ENCODE measurements around the gene ZNF407. TPM values are rescaled to one million over a fixed set of nuclear protein-coding genes. Genes with fewer than 3 reads are reported as not detected.

ZNF407 gene
- polyA plus RNA-seq, 1 donor, result 7.1 TPM

GRCh38 chr18:74679006-74679678 lies 81.5 kb downstream of the ZNF407 start:
- no peak for DNase-seq

GRCh38 chr18:74679679-74680076 lies 82.0 kb downstream of the ZNF407 start:
- DNase-seq, result no peak

DNA sequence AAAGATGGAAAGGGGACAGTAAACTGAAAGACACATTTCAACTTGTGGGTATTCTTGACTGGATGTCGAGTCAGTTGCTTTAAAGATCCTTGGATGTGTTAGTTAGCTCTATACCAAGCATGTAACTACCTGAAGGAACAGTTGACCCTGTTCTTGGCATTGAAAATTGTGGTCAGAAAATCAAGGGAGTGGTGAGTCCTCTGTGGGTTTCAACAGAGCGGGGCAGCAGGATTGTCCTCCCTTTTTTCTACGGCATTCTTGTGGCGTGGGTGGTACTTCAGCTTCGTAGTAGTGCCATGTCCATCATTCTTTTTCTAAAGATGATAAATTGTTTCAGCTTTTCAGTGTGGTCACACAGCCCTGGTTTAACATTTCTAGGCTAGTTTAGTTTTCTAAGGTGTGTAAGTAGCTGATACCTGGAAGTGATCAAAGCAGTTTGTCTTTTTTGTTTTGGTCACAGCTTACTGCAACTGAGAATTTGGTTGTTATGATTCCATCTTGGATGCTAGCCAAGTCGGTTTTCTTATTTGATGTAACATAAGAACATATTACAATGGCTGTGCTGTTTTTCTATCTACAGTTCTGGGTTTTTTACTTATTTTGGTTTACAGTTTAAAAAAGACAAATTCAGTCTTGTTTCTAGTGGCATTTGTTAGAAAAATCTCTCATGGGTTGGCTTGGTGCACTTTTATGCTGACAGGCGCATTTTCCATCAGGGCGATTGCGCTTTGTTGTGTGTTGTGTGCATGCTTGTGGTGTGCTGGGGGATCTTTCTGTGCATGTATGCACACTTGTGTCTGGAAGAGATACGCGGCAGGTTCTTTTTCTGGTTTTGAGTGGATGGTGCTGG lies 84.7 kb downstream of the ZNF407 start:
- DNase-seq, result no peak

- DNase-seq, result no peak
These were observed 85.3 kb downstream of the ZNF407 start for GRCh38 chr18:74682991-74683297.

- no peak for DNase-seq
These were observed 85.9 kb downstream of the ZNF407 start for GRCh38 chr18:74683573-74683972.

DNA sequence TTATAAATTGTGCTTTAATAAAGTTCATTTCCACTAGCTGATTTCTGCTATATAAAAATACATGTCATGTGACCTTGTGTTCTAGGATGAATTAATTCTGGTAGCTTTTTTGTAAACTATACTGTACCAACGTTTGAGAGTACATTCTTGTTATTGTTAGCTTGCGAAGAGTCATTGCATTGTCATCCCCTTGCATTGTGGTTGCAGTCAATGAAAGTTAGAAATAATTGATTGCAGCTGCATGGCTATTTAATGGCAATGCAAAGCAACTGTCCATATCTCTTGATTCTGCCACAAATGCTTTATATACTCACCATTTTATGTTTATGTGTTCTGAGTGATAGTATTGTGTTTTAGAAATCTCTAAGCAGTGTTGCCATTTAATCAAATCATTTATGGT lies 91.6 kb downstream of the ZNF407 start:
- DNase-seq, result no peak

- no peak for DNase-seq
These were observed 94.8 kb downstream of the ZNF407 start for GRCh38 chr18:74692367-74693013.

GRCh38 chr18:74694436-74694835 lies 96.8 kb downstream of the ZNF407 start:
- no peak for DNase-seq

DNA sequence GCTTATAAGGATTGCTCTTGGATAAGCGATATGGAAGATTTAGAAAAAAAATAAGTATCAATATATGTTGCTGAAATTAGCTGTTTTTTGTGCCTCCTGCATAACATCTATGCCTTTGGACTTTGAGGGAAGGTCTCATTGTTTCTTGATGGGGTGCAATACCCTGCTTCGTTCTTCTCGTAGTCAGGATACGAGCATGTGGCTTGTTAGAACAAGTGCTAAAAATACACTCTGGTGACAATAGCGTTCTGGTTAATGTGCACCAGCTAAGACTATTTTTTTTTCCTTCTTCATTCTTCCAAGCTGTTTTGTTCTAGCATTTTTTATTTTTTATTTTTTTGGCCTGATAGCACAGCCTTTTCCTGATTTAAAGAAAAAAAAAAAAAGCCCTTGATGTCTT lies 97.5 kb downstream of the ZNF407 start:
- DNase-seq, result no peak

DNA sequence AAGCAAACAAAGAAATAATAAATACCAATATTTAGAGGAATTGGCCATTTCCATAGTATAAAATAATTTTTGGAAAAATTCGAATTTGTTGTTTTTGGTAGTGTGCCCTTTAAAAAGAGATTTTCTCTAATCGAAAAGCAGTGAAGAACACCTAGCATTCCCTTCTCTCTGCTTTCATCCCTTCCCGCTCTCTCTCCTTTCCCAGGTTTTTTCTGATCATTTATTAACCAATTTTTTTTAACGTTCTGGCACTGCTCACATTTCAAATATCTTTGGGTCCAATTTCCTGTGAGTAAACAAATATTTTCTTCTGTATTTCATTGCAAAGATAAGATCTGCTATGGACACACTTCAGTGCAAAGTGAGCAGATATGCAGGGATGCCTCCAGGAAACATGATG lies 101.2 kb downstream of the ZNF407 start:
- no peak for DNase-seq

DNA sequence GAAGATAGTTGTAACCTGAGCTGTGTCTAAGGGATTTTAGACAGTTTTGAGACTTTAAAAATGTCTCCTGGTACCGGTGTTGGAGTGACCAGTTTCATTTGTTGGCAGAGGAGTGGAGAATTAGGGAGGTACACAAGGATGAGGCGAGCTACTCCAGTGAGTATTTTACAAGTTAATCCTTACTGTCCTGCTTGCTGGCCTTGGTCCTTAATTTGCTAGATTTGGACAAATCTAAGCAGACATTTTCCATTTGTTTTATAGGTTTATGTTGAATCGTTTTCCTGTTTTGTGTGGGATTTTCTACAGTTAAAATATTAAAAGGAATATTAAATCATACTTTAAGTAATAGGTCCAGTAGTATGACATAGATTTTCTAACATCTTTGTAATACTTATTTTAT lies 101.8 kb downstream of the ZNF407 start:
- no peak for DNase-seq

- DNase-seq, result no peak
These were observed 105.3 kb downstream of the ZNF407 start for GRCh38 chr18:74702950-74703349.

DNA sequence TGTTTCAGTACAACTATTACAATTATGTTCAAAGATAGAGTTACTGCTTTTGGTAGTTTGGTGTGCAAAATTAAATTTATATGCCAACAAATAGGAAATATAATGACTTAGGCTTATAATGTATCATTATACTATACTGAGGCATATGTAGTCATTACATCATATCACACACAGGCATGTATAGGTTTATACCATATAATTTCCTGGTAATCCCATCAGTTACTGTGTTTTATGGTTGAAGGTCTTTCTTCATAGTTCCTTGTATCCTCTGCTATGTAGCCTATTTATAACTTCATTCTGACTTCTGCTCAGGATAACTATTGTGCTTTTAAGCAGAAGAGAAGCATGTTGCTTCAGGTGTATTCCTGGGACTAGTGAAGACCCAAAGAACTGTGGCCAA lies 110.5 kb downstream of the ZNF407 start:
- no peak for DNase-seq

DNA sequence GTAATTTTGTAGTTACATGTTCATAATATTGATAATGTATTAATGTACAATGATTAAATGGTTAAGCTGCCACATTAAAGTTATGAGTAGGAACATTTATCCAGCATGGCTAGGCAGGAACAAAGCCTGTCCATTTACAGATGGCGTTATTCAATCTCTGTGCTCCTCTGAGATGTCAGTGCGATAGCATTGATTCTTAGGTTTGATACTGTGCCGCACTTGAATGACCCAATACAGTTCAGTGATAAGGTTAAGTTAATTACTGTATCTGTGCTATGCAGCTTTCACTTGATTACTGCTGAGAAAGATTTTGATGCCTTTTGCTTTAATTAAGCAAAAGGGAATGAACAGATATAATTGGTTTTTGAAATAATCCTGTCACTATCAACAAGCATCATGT lies 111.8 kb downstream of the ZNF407 start:
- no peak for DNase-seq

GRCh38 chr18:74714120-74714519 lies 116.5 kb downstream of the ZNF407 start:
- no peak for DNase-seq

- no peak for DNase-seq
These were observed 117.1 kb downstream of the ZNF407 start for GRCh38 chr18:74714791-74715190.

DNA sequence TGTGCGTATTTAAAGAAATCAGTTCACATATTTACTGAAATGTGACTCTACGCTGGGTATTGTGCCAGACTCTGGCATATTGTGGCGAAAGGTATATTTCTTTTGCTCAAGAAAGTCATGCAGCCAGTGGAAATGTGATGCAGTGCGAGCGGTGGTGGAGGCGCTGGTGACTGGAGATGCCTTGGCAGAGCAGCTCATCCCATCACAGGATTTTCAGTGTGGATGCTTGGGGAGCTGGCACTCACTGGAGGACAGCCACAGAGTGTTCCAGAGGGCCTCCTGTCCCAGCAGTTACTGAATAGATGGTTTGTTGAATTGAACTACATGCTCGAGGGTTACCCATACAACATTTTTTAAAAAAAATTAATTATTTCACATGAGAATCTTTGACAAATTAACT lies 117.6 kb downstream of the ZNF407 start:
- DNase-seq, result no peak

- no peak for DNase-seq
These were observed 118.4 kb downstream of the ZNF407 start for GRCh38 chr18:74715865-74716712.

- DNase-seq, result no peak
These were observed 120.6 kb downstream of the ZNF407 start for GRCh38 chr18:74718312-74718711.

GRCh38 chr18:74722237-74722636 lies 124.6 kb downstream of the ZNF407 start:
- DNase-seq, result no peak

GRCh38 chr18:74724186-74724585 lies 126.5 kb downstream of the ZNF407 start:
- DNase-seq, result no peak

- DNase-seq, result no peak
These were observed 128.0 kb downstream of the ZNF407 start for GRCh38 chr18:74725690-74726089.

GRCh38 chr18:74728586-74728985 lies 130.9 kb downstream of the ZNF407 start:
- no peak for DNase-seq

All from hindlimb muscle (tissue), 1 donor.